HFFc6 (cell line): ENCODE measurements around the gene SNRPA. TPM values are rescaled to one million over a fixed set of nuclear protein-coding genes. Genes with fewer than 3 reads are reported as not detected.
"Not testable (repeated sequence)": the region's sequence is repeated elsewhere in the genome, so short reads cannot be mapped to it uniquely, and the experiment has no call there.

Experiments used
- DNase-seq: peaks from one replicate; pipeline ENCODE4 v3.0.0-alpha.2; 2018
- H3K27ac Mint-ChIP-seq: 2 replicates; pipeline ENCODE4 v1.8.0; 2020; ENCODE audit warnings: mild to moderate bottlenecking, mixed read lengths
- H3K27me3 Mint-ChIP-seq: 2 replicates; pipeline ENCODE4 v1.8.0; 2021; ENCODE audit warnings: mild to moderate bottlenecking, moderate library complexity, mixed read lengths; ENCODE audit not compliant: insufficient read depth
- H3K36me3 Mint-ChIP-seq: 2 replicates; pipeline ENCODE4 v1.8.0; 2021; ENCODE audit warnings: low read depth, mixed read lengths
- H3K4me1 Mint-ChIP-seq: 2 replicates; pipeline ENCODE4 v1.8.0; 2020; ENCODE audit warnings: low read depth, mixed read lengths
- H3K4me3 Mint-ChIP-seq: 2 replicates; pipeline ENCODE4 v1.8.0; 2020; ENCODE audit warnings: mild to moderate bottlenecking, moderate library complexity, mixed read lengths
- H3K9me3 Mint-ChIP-seq: 2 replicates; pipeline ENCODE4 v1.8.0; 2020; ENCODE audit warnings: mild to moderate bottlenecking, mixed read lengths
- CTCF ChIP-seq: fragments of 200-600 bp; sonication (generic); IDR thresholded peaks from 2 replicates; pipeline ENCODE4 v1.5.0; 2021; ENCODE audit warnings: antibody characterized with exemption, mild to moderate bottlenecking
- total RNA-seq, 6 experiments: library from RNA; stranded (reverse); fragmentation: NEBNext Ultra II Directional; extraction: Animal tissue kit (Norgen Biotek cat#: 25700); gene quantifications; 2 replicates in 1 of 6; 3 replicates in 5 of 6; pipeline ENCODE4 v1.2.3, GENCODE V29; 2021

SNRPA gene
- total RNA-seq, 6 experiments from 2014 or later: 87.8 to 120 (median 104) TPM

- no peak overlapping the region for H3K27ac Mint-ChIP-seq
- no peaks in the 10 kb centered on the region for H3K9me3 Mint-ChIP-seq
- H3K4me1 Mint-ChIP-seq: peaks cover 23% of the 10 kb centered on the region
- DNase-seq: no peak
- no peak for TF ChIP-seq CTCF
- peaks cover 4% of the 10 kb centered on the region for H3K27me3 Mint-ChIP-seq
- H3K36me3 Mint-ChIP-seq: peaks cover 51% of the 10 kb centered on the region
- no peak overlapping the region for H3K4me3 Mint-ChIP-seq
Measured at GRCh38 chr19:40758491-40758890, 7.5 kb downstream of the SNRPA start.

GRCh38 chr19:40759352-40759751, 8.3 kb downstream of the SNRPA start:
- DNase-seq: no peak
- H3K27me3 Mint-ChIP-seq: peaks cover 4% of the 10 kb centered on the region
- no peak overlapping the region for H3K27ac Mint-ChIP-seq
- no peak overlapping the region for H3K4me3 Mint-ChIP-seq
- H3K9me3 Mint-ChIP-seq: no peaks in the 10 kb centered on the region
- TF ChIP-seq CTCF: no peak
- peaks cover 54% of the 10 kb centered on the region for H3K36me3 Mint-ChIP-seq
- H3K4me1 Mint-ChIP-seq: peaks cover 20% of the 10 kb centered on the region

GRCh38 chr19:40762754-40763470, 11.9 kb downstream of the SNRPA start:
- no peak overlapping the region; the same call in 1 of the 2 replicates for H3K27ac Mint-ChIP-seq
- H3K36me3 Mint-ChIP-seq: peaks cover 47% of the 10 kb centered on the region
- no peak for DNase-seq

GRCh38 chr19:40763526-40763925, 12.5 kb downstream of the SNRPA start:
- Mint-ChIP-seq H3K9me3 (no peaks in the 10 kb centered on the region), H3K36me3 (peaks cover 43% of the 10 kb centered on the region)
- no peak for TF ChIP-seq CTCF

More at GRCh38 chr19:40762754-40763470, 11.9 kb downstream of the SNRPA start:
- H3K27me3 Mint-ChIP-seq: peaks cover 3% of the 10 kb centered on the region; the same call in 1 of the 2 replicates
- H3K4me3 Mint-ChIP-seq: no peak overlapping the region
- H3K4me1 Mint-ChIP-seq: no peaks in the 10 kb centered on the region
- H3K9me3 Mint-ChIP-seq: no peaks in the 10 kb centered on the region
- no peak for TF ChIP-seq CTCF

GRCh38 chr19:40763963-40764362, 13.0 kb downstream of the SNRPA start:
- Mint-ChIP-seq H3K27me3 (peaks cover 3% of the 10 kb centered on the region; the same call in 1 of the 2 replicates), H3K9me3 (no peaks in the 10 kb centered on the region), H3K27ac (no peak overlapping the region), H3K36me3 (peaks cover 42% of the 10 kb centered on the region), H3K4me3 (no peak overlapping the region), H3K4me1 (no peaks in the 10 kb centered on the region)
- no peak for DNase-seq
- no peak for TF ChIP-seq CTCF

More at GRCh38 chr19:40763526-40763925, 12.5 kb downstream of the SNRPA start:
- H3K27me3 Mint-ChIP-seq: peaks cover 3% of the 10 kb centered on the region; the same call in 1 of the 2 replicates
- no peak overlapping the region for H3K27ac Mint-ChIP-seq
- no peak overlapping the region for H3K4me3 Mint-ChIP-seq
- no peaks in the 10 kb centered on the region for H3K4me1 Mint-ChIP-seq
- DNase-seq: no peak

- H3K27ac Mint-ChIP-seq, H3K4me1 Mint-ChIP-seq, H3K27me3 Mint-ChIP-seq, H3K4me3 Mint-ChIP-seq, H3K9me3 Mint-ChIP-seq, DNase-seq: not testable (repeated sequence)
- H3K36me3 Mint-ChIP-seq: peaks cover 33% of the 10 kb centered on the region
Measured at GRCh38 chr19:40766385-40766784, 15.4 kb downstream of the SNRPA start.
